Ovary (tissue), 9 donors: ENCODE data around the gene CKMT1B. TPM values are rescaled to one million over a fixed set of nuclear protein-coding genes. Genes with fewer than 3 reads are reported as not detected.

ENCODE experiments used
- polyA plus RNA-seq, 2 donors: library from polyadenylated mRNA; stranded (reverse); fragments of 200-250 nt in 1 of 2; fragments of 350-450 nt in 1 of 2; fragmentation: Illumina TruSeq in 1 of 2; extraction: RNeasy Lipid Tissue Mini Kit (QIAGEN cat#74804) in 1 of 2; gene quantifications; one replicate each; pipeline ENCODE4 v1.2.3, GENCODE V29; 2013 to 2014
- small RNA-seq: library from RNA; depleted of rRNA; stranded (forward); fragments of <200 nt; gene quantifications from one replicate; pipeline ENCODE3, GENCODE V24; 2016
- total RNA-seq, 7 donors: library from RNA; depleted of rRNA in 2 of 7; stranded (reverse); fragments of >200 nt in 2 of 7; fragmentation: NEBNext Ultra II Directional in 3 of 7; extraction: Animal tissue kit (Norgen Biotek cat#: 25700) in 3 of 7; gene quantifications; one replicate each; pipeline versions ENCODE4 v1.1.0 to v1.2.4, GENCODE V29; 2016 to 2023
- donor health status: DM: no; HTN: no; CAD: no; lungs with moderate emphysema.
- donor health status: DM: no; HTN: no; CAD: no.
- donor health status: Bipolar disorder and iron deficiency.
- donor health status: DM: yes; HTN: yes; CAD: no.
- donor health status: DM: no; HTN: no; CAD: no.
- donor health status: DM: yes; HTN: yes; CAD: no.

The CKMT1B gene
- total and polyA plus RNA-seq, 9 donors = 0.08 to 1.1 (median 0.35) TPM; not detected in 4

Small RNA genes within 50 kb of the gene (small RNA-seq; reads per million reads assigned to genes)
- gene PDIA3P2 = not detected
- gene RNU6-554P = not detected
- gene RNU6-610P = not detected

Other genes with a start within 250 kb of the CKMT1B start
- 10 to 100 TPM; 14.2 to 24.1 (median 20.5) TPM for gene ZSCAN29, start 223.0 kb upstream of the CKMT1B start, total RNA-seq
- 10 to 100 TPM in 1 of 2 donors, 1 to 10 TPM in 1; 8.5 to 10.1 TPM for gene ZSCAN29, start 223.0 kb upstream of the CKMT1B start, polyA plus RNA-seq
- gene TUBGCP4, start 222.9 kb upstream of the CKMT1B start, total RNA-seq = 10 to 100 TPM; 10.8 to 17.0 (median 15.4) TPM
- 10 to 100 TPM in 1 of 2 donors, 1 to 10 TPM in 1; 5.0 to 15.7 TPM for gene TUBGCP4, start 222.9 kb upstream of the CKMT1B start, polyA plus RNA-seq
- gene TP53BP1, start 100.9 kb upstream of the CKMT1B start, total RNA-seq = 10 to 100 TPM; 29.7 to 72.1 (median 51.8) TPM
- 10 to 100 TPM; 14.5 to 33.4 TPM for gene TP53BP1, start 100.9 kb upstream of the CKMT1B start, polyA plus RNA-seq
- gene MAP1A, start 76.4 kb upstream of the CKMT1B start, total RNA-seq = 10 to 100 TPM in 6 of 7 donors, 1 to 10 TPM in 1; 4.6 to 35.1 (median 20.1) TPM
- gene MAP1A, start 76.4 kb upstream of the CKMT1B start, polyA plus RNA-seq = 10 to 100 TPM in 1 of 2 donors, 1 to 10 TPM in 1; 4.0 to 26.0 TPM
- 10 to 100 TPM; 16.5 to 45.2 (median 34.3) TPM for gene PPIP5K1, start 3.8 kb upstream of the CKMT1B start, total RNA-seq
- 10 to 100 TPM in 1 of 2 donors, 1 to 10 TPM in 1; 7.6 to 27.0 TPM for gene PPIP5K1, start 3.8 kb upstream of the CKMT1B start, polyA plus RNA-seq
- under 1 TPM; 0.23 to 0.89 (median 0.35) TPM for gene STRC, start 24.8 kb downstream of the CKMT1B start, total RNA-seq
- under 1 TPM; 0.29 to 0.30 TPM for gene STRC, start 24.8 kb downstream of the CKMT1B start, polyA plus RNA-seq
- 10 to 100 TPM in 1 of 7 donors, 1 to 10 TPM in 6; 3.8 to 10.2 (median 6.3) TPM for gene CATSPER2, start 54.8 kb downstream of the CKMT1B start, total RNA-seq
- 1 to 10 TPM; 2.3 to 2.5 TPM for gene CATSPER2, start 54.8 kb downstream of the CKMT1B start, polyA plus RNA-seq
- gene CKMT1A, start 99.8 kb downstream of the CKMT1B start, total RNA-seq = under 1 TPM in 3 of 7 donors, not detected in 4; 0.31 to 0.92 (median 0.40) TPM
- gene CKMT1A, start 99.8 kb downstream of the CKMT1B start, polyA plus RNA-seq = under 1 TPM; 0.13 to 0.62 TPM
- 100 to 1,000 TPM in 5 of 7 donors, 10 to 100 TPM in 2; 56.9 to 389 (median 260) TPM for gene PDIA3, start 152.4 kb downstream of the CKMT1B start, total RNA-seq
- 100 to 1,000 TPM; 175 to 711 TPM for gene PDIA3, start 152.4 kb downstream of the CKMT1B start, polyA plus RNA-seq
- gene ELL3, start 182.9 kb downstream of the CKMT1B start, total RNA-seq = 1 to 10 TPM; 2.2 to 7.2 (median 5.5) TPM
- 1 to 10 TPM; 4.7 to 4.9 TPM for gene ELL3, start 182.9 kb downstream of the CKMT1B start, polyA plus RNA-seq
- gene SERF2, start 198.3 kb downstream of the CKMT1B start, total RNA-seq = 100 to 1,000 TPM; 433 to 587 (median 484) TPM
- gene SERF2, start 198.3 kb downstream of the CKMT1B start, polyA plus RNA-seq = 100 to 1,000 TPM; 254 to 981 TPM
- under 1 TPM in 5 of 7 donors, not detected in 2; 0.07 to 0.36 (median 0.18) TPM for gene SERINC4, start 206.2 kb downstream of the CKMT1B start, total RNA-seq
- gene SERINC4, start 206.2 kb downstream of the CKMT1B start, polyA plus RNA-seq = under 1 TPM in 1 of 2 donors, not detected in 1; 0.39 TPM
- 10 to 100 TPM in 6 of 7 donors, 1 to 10 TPM in 1; 9.1 to 20.7 (median 14.1) TPM for gene HYPK, start 206.6 kb downstream of the CKMT1B start, total RNA-seq
- 10 to 100 TPM in 1 of 2 donors, 1 to 10 TPM in 1; 7.2 to 12.3 TPM for gene HYPK, start 206.6 kb downstream of the CKMT1B start, polyA plus RNA-seq
- 10 to 100 TPM; 12.4 to 29.3 (median 21.0) TPM for gene MFAP1, start 230.7 kb downstream of the CKMT1B start, total RNA-seq
- gene MFAP1, start 230.7 kb downstream of the CKMT1B start, polyA plus RNA-seq = 10 to 100 TPM; 18.6 to 54.1 TPM
- 1 to 10 TPM; 2.4 to 6.2 (median 4.0) TPM for gene WDR76, start 233.0 kb downstream of the CKMT1B start, total RNA-seq
- gene WDR76, start 233.0 kb downstream of the CKMT1B start, polyA plus RNA-seq = 1 to 10 TPM; 2.8 to 4.2 TPM